SK-N-SH (cell line): Measurements from ENCODE around the gene SULT1A3.

ENCODE experiments used
- FOXM1 ChIP-seq: IDR thresholded peaks from 2 replicates; pipeline ENCODE4 v1.4.0; 2012; ENCODE audit warnings: low read depth, mild to moderate bottlenecking
- JUND ChIP-seq: IDR thresholded peaks from 2 replicates; pipeline ENCODE4 v1.4.0; 2012
- POLR2AphosphoS5 ChIP-seq: IDR thresholded peaks from 2 replicates; pipeline ENCODE4 v1.6.1; 2012; ENCODE audit warnings: low read depth, low read length
- SMC3 ChIP-seq: IDR thresholded peaks from 2 replicates; pipeline ENCODE4 v1.6.1; 2012; ENCODE audit warnings: low read depth, low read length, improper control_type of control experiment
- TCF12 ChIP-seq: IDR thresholded peaks from 2 replicates; pipeline ENCODE4 v1.4.0; 2012
- TF ChIP-seq, protein P1 (sequence below): fragments of 200-600 bp; sonication (generic); IDR thresholded peaks from 2 replicates; pipeline ENCODE4 v1.6.1; 2017; ENCODE audit warnings: antibody characterized with exemption, mild to moderate bottlenecking, moderate library complexity

DNA sequence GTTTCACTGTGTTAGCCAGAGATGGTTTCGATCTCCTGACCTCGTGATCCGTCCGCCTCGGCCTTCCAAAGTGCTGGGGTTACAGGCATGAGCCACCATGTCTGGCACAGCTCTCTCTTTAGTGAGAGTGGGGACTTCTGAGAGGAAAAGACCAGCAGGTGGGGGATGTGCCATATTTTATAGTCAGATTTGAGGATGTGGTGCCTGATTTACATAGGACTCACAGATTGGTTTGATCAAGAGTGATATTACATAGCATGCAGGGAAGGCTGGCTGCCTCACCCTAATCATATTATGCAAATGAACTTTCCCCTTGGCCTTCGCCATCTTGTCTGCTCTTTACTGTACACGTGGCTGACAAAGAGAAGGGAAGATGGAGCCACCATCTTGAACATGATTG is 48.0 kb upstream of the SULT1A3 start:
- TF ChIP-seq, protein P1, sequence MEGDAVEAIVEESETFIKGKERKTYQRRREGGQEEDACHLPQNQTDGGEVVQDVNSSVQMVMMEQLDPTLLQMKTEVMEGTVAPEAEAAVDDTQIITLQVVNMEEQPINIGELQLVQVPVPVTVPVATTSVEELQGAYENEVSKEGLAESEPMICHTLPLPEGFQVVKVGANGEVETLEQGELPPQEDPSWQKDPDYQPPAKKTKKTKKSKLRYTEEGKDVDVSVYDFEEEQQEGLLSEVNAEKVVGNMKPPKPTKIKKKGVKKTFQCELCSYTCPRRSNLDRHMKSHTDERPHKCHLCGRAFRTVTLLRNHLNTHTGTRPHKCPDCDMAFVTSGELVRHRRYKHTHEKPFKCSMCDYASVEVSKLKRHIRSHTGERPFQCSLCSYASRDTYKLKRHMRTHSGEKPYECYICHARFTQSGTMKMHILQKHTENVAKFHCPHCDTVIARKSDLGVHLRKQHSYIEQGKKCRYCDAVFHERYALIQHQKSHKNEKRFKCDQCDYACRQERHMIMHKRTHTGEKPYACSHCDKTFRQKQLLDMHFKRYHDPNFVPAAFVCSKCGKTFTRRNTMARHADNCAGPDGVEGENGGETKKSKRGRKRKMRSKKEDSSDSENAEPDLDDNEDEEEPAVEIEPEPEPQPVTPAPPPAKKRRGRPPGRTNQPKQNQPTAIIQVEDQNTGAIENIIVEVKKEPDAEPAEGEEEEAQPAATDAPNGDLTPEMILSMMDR: no peak
- TF ChIP-seq FOXM1 (no peak), SMC3 (no peak), TCF12 (no peak), JUND (no peak), POLR2AphosphoS5 (no peak)
